ENCODE results near the gene ERAS. TPM values are rescaled to one million over a fixed set of nuclear protein-coding genes. Genes with fewer than 3 reads are reported as not detected.

Gene ERAS
- total RNA-seq, 3 donors from 2014 or later, result 0.38 TPM; not detected in 2

GRCh38 chrX:48786825-48787504, 39.3 kb upstream of the ERAS start:
- H3K4me1 ChIP-seq (ENCODE audit: low read depth), result no peaks in the 10 kb centered on the region
- H3K4me3 ChIP-seq, result no peak overlapping the region
- intact Hi-C loops (cut with DNase I, micrococcal nuclease), result no loop called here
- no peaks in the 10 kb centered on the region for H3K9me3 ChIP-seq
- H3K36me3 ChIP-seq (ENCODE audit: low read depth), result no peaks in the 10 kb centered on the region
- DNase-seq (no peak), ATAC-seq (no peak)
- no peak for TF ChIP-seq CTCF (IDR thresholded peaks at IDR 0.05)

- ATAC-seq (no peak), DNase-seq (no peak)
- no peak for TF ChIP-seq CTCF (IDR thresholded peaks at IDR 0.05)
- no peaks in the 10 kb centered on the region for H3K4me1 ChIP-seq (ENCODE audit: low read depth)
- H3K36me3 ChIP-seq (ENCODE audit: low read depth), result no peaks in the 10 kb centered on the region
- no peaks in the 10 kb centered on the region for H3K9me3 ChIP-seq
- intact Hi-C loops (cut with DNase I, micrococcal nuclease), result no loop called here
- no peak overlapping the region for H3K4me3 ChIP-seq
Observed at GRCh38 chrX:48787505-48788443, 38.5 kb upstream of the ERAS start.

GRCh38 chrX:48789366-48790220, 36.7 kb upstream of the ERAS start:
- Histone ChIP-seq H3K36me3 (ENCODE audit: low read depth) (no peaks in the 10 kb centered on the region), H3K9me3 (no peaks in the 10 kb centered on the region), H3K4me1 (ENCODE audit: low read depth) (no peaks in the 10 kb centered on the region), H3K4me3 (no peak overlapping the region)
- ATAC-seq (no peak), DNase-seq (no peak)
- intact Hi-C loops (cut with DNase I, micrococcal nuclease), result no loop called here
- TF ChIP-seq CTCF (IDR thresholded peaks at IDR 0.05), result no peak

- no peak overlapping the region for H3K4me3 ChIP-seq
- DNase-seq (no peak), ATAC-seq (no peak)
- H3K4me1 ChIP-seq (ENCODE audit: low read depth), result no peaks in the 10 kb centered on the region
- intact Hi-C loops (cut with DNase I, micrococcal nuclease), result no loop called here
- no peak for TF ChIP-seq CTCF (IDR thresholded peaks at IDR 0.05)
- no peaks in the 10 kb centered on the region for H3K9me3 ChIP-seq
- H3K36me3 ChIP-seq (ENCODE audit: low read depth), result no peaks in the 10 kb centered on the region
Observed at GRCh38 chrX:48790477-48790876, 35.8 kb upstream of the ERAS start.

- intact Hi-C loops (cut with DNase I, micrococcal nuclease), result no loop called here
- H3K4me3 ChIP-seq, result no peak overlapping the region
- ATAC-seq, result no peak
Observed at GRCh38 chrX:48791063-48791820, 35.1 kb upstream of the ERAS start.

More at GRCh38 chrX:48791063-48791820, 35.1 kb upstream of the ERAS start:
- no peak for TF ChIP-seq CTCF (IDR thresholded peaks at IDR 0.05)
- H3K9me3 ChIP-seq, result no peaks in the 10 kb centered on the region
- DNase-seq, result no peak
- H3K4me1 ChIP-seq (ENCODE audit: low read depth), result no peaks in the 10 kb centered on the region
- no peaks in the 10 kb centered on the region for H3K36me3 ChIP-seq (ENCODE audit: low read depth)

Data from mucosa of descending colon (tissue), 3 donors.